PC-3 (cell line): ENCODE results near the gene VEZT.

Experiments
- EZH2phosphoT487 ChIP-seq: fragments of 300-600 bp; sonication (generic); IDR thresholded peaks from 2 replicates; pipeline ENCODE4 v1.6.1; 2018; ENCODE audit warnings: mild to moderate bottlenecking, antibody characterized with exemption, low read length, borderline replicate concordance
- TF ChIP-seq, protein P1 (sequence below): fragments of 300-600 bp; sonication (generic); conservative IDR thresholded peaks from 2 replicates; pipeline ENCODE4 v1.5.1; 2017; ENCODE audit warnings: antibody characterized with exemption, low read depth, mild to moderate bottlenecking, low read length

DNA sequence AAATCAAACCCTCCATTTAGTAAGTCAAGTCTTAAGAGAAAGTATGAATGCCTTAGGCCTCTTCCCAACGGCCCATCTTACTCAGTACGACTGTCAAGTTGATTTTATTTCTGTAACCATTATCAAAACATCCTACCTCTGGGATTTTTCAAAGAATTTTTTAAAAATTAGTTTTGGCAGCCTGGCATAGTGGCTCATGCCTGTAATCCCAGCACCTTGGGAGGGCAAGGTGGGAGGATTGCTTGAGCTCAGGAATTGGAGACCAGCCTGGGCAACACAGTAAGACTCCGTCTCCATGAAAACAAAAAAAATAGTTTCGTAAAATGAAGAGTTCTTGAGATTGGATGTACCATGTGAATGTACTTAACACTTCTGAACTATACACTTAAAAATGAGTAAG lies 4.5 kb upstream of the VEZT start:
- TF ChIP-seq, protein P1, sequence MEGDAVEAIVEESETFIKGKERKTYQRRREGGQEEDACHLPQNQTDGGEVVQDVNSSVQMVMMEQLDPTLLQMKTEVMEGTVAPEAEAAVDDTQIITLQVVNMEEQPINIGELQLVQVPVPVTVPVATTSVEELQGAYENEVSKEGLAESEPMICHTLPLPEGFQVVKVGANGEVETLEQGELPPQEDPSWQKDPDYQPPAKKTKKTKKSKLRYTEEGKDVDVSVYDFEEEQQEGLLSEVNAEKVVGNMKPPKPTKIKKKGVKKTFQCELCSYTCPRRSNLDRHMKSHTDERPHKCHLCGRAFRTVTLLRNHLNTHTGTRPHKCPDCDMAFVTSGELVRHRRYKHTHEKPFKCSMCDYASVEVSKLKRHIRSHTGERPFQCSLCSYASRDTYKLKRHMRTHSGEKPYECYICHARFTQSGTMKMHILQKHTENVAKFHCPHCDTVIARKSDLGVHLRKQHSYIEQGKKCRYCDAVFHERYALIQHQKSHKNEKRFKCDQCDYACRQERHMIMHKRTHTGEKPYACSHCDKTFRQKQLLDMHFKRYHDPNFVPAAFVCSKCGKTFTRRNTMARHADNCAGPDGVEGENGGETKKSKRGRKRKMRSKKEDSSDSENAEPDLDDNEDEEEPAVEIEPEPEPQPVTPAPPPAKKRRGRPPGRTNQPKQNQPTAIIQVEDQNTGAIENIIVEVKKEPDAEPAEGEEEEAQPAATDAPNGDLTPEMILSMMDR = no peak
- TF ChIP-seq EZH2phosphoT487 = no peak
